C4-2B (cell line): ENCODE results near the gene SUN1.

ENCODE experiments used
- ZFX ChIP-seq: fragments of 450-650 bp; IDR thresholded peaks from 2 replicates; pipeline ENCODE4 v1.6.1; 2017
- TF ChIP-seq, protein P1 (sequence below): fragments of 450-650 bp; conservative IDR thresholded peaks from 2 replicates; pipeline ENCODE4 v1.5.1; 2017; ENCODE audit warnings: mild to moderate bottlenecking

DNA sequence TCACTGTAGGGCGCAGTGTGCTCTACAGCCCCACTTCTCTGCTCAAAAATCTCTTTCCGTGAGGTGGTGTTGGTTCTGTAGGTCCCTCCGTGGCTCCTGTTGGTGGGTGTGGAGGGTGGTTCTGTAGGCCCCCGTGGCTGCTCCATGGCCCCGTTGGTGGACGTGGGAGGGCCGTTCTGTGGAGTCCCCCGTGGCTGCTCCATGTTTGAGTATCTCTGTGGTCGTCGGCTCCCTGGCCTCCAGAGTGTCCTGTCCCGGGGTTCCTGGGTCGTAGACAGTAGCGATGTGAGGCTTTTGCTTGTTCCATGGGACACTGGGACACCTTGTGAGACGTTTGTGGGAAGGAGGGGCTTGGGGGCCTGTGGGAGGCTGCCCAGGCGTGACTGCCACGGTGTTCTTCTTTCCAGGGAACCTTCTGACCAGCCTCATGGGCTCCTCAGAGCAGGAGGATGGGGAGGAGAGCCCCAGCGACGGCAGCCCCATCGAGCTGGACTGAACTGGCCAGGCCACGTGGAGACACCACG, 62.7 kb downstream of the SUN1 start:
- TF ChIP-seq, protein P1, sequence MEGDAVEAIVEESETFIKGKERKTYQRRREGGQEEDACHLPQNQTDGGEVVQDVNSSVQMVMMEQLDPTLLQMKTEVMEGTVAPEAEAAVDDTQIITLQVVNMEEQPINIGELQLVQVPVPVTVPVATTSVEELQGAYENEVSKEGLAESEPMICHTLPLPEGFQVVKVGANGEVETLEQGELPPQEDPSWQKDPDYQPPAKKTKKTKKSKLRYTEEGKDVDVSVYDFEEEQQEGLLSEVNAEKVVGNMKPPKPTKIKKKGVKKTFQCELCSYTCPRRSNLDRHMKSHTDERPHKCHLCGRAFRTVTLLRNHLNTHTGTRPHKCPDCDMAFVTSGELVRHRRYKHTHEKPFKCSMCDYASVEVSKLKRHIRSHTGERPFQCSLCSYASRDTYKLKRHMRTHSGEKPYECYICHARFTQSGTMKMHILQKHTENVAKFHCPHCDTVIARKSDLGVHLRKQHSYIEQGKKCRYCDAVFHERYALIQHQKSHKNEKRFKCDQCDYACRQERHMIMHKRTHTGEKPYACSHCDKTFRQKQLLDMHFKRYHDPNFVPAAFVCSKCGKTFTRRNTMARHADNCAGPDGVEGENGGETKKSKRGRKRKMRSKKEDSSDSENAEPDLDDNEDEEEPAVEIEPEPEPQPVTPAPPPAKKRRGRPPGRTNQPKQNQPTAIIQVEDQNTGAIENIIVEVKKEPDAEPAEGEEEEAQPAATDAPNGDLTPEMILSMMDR = no peak
- no peak for TF ChIP-seq ZFX
